BLaER1 treated with 17β-estradiol and CSF1 and Interleukin-3, amounts not matched to agents 10 nM and 100 nM (cell line): Measurements from ENCODE around the gene LYRM4.

Experiments used
- H3K27ac ChIP-seq, 11 experiments: shearing (Covaris generic); formaldehyde crosslinking; 2 replicates each; pipeline ENCODE4 v1.8.1; 2022
- H3K27me3 ChIP-seq, 11 experiments: shearing (Covaris generic); formaldehyde crosslinking; 2 replicates each; pipeline ENCODE4 v1.8.1; 2022
- H3K36me3 ChIP-seq, 11 experiments: shearing (Covaris generic); formaldehyde crosslinking; 2 replicates each; pipeline ENCODE4 v1.8.1; 2022
- H3K4me1 ChIP-seq, 10 experiments: shearing (Covaris generic); formaldehyde crosslinking; 2 replicates each; pipeline ENCODE4 v1.8.1; 2022
- H3K4me2 ChIP-seq, 11 experiments: shearing (Covaris generic); formaldehyde crosslinking; 2 replicates each; pipeline ENCODE4 v1.8.1; 2022
- H3K4me3 ChIP-seq, 10 experiments: shearing (Covaris generic); formaldehyde crosslinking; 2 replicates each; pipeline ENCODE4 v1.8.1; 2022
- H3K9ac ChIP-seq, 11 experiments: shearing (Covaris generic); formaldehyde crosslinking; 2 replicates each; pipeline ENCODE4 v1.8.1; 2022
- H3K9me3 ChIP-seq, 11 experiments: shearing (Covaris generic); formaldehyde crosslinking; replicated peaks in 1 of 11; 2 replicates each; pipeline ENCODE4 v1.8.1; 2022
- H4K20me1 ChIP-seq, 11 experiments: shearing (Covaris generic); formaldehyde crosslinking; 2 replicates each; pipeline ENCODE4 v1.8.1; 2022
- Cebpa-rat ChIP-seq, 11 experiments: shearing (Covaris generic); IDR thresholded peaks; 2 replicates each; pipeline ENCODE4 v1.8.1; 2022

The LYRM4 gene

GRCh38 chr6:5260661-5261544 lies at the start of gene LYRM4, which contains the start of gene FARS2:
LYRM4 (minus strand) TSS chr6:5260950; CDS start chr6:5260733, 217 bp downstream.
FARS2 (plus strand) TSS chr6:5261513.
- H3K27me3 ChIP-seq = no peaks in the 10 kb centered on the region
- TF ChIP-seq Cebpa-rat (IDR thresholded peaks at IDR 0.05) = no peak
- H3K9ac ChIP-seq = peak within 1 kb of the TSS; percentile 96 to 100 (median 99)
- H3K4me1 ChIP-seq = peaks cover 22 to 34% (median 29%) of the 10 kb centered on the region in 10 experiments
- H3K4me2 ChIP-seq = peak within 1 kb of the TSS; percentile 80 to 95 (median 88)
- peak within 1 kb of the TSS; percentile 95 to 100 (median 99) for H3K27ac ChIP-seq
- H3K36me3 ChIP-seq = peaks cover 0 to 34% (median 20%) of the 10 kb centered on the region in 11 experiments; a peak in 14 of 22 replicates
- no peaks in the 10 kb centered on the region for H3K9me3 ChIP-seq
- H4K20me1 ChIP-seq = peaks cover 0 to 24% (median 0%) of the 10 kb centered on the region in 11 experiments; a peak in 5 of 22 replicates
- H3K4me3 ChIP-seq = peak within 1 kb of the TSS; percentile 80 to 97 (median 88)

GRCh38 chr6:5308066-5308465 lies 47.3 kb upstream of the LYRM4 start:
- Histone ChIP-seq H3K9ac (no peak overlapping the region), H3K4me2 (no peak overlapping the region), H3K4me3 (no peak overlapping the region), H4K20me1 (peaks cover 0 to 27% (median 8%) of the 10 kb centered on the region in 11 experiments; a peak in 10 of 22 replicates), H3K27ac (no peak overlapping the region), H3K4me1 (peaks cover 0 to 9% (median 3%) of the 10 kb centered on the region in 10 experiments; a peak in 9 of 20 replicates), H3K27me3 (no peaks in the 10 kb centered on the region), H3K9me3 (no peaks in the 10 kb centered on the region), H3K36me3 (peaks cover 0 to 6% (median 0%) of the 10 kb centered on the region in 11 experiments; a peak in 2 of 22 replicates)
- no peak for TF ChIP-seq Cebpa-rat (IDR thresholded peaks at IDR 0.05)

GRCh38 chr6:5307058-5307457 lies 46.3 kb upstream of the LYRM4 start:
- H3K27ac ChIP-seq = no peak overlapping the region
- no peak overlapping the region for H3K9ac ChIP-seq
- H3K9me3 ChIP-seq = no peaks in the 10 kb centered on the region
- TF ChIP-seq Cebpa-rat (IDR thresholded peaks at IDR 0.05) = no peak
- peaks cover 0 to 37% (median 17%) of the 10 kb centered on the region in 11 experiments; a peak in 11 of 22 replicates for H4K20me1 ChIP-seq
- no peak overlapping the region for H3K4me2 ChIP-seq
- peaks cover 0 to 14% (median 4%) of the 10 kb centered on the region in 10 experiments; a peak in 9 of 20 replicates for H3K4me1 ChIP-seq
- H3K4me3 ChIP-seq = no peak overlapping the region
- H3K27me3 ChIP-seq = no peaks in the 10 kb centered on the region
- peaks cover 0 to 6% (median 0%) of the 10 kb centered on the region in 11 experiments; a peak in 2 of 22 replicates for H3K36me3 ChIP-seq

DNA sequence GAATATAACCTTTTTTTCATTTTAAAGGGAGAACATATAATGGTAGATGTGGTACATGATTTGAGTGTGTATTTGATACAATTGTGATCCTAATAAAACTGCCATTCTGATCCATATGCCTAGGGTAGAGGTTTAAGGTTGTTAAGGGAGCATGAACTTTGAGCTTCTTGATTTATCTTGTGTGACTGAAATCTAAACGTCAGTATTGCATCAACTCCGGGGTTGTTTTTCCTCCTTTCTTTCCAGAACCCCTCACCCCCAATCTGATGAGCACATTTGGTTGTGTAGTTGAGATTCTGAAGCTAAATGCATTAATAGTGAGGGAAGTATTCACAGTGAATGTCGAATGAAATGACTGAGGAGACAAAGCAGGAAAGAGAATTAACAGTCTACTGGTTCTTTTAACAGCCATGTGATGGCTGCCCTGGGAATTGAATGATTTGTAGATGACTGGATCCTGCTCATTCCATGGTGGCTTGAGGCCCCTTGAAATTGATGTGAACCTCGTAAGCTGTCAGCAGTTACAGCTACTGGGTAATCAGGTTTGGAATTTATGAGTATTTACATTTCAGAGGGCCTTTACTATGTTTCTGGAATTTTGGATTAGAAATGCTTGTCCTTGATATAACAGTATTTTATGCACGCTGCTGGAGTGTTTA lies 45.3 kb upstream of the LYRM4 start:
- peaks cover 0 to 46% (median 17%) of the 10 kb centered on the region in 11 experiments; a peak in 11 of 22 replicates for H4K20me1 ChIP-seq
- no peaks in the 10 kb centered on the region for H3K9me3 ChIP-seq
- H3K4me1 ChIP-seq = peaks cover 0 to 14% (median 4%) of the 10 kb centered on the region in 10 experiments; a peak in 9 of 20 replicates
- H3K9ac ChIP-seq = no peak overlapping the region
- TF ChIP-seq Cebpa-rat (IDR thresholded peaks at IDR 0.05) = no peak
- peak overlapping the region in 6 of 11 experiments; percentile 3 to 39 (median 16); a peak in 9 of 22 replicates for H3K4me2 ChIP-seq
- peaks cover 0 to 6% (median 0%) of the 10 kb centered on the region in 11 experiments; a peak in 2 of 22 replicates for H3K36me3 ChIP-seq
- H3K4me3 ChIP-seq = no peak overlapping the region
- no peak overlapping the region for H3K27ac ChIP-seq
- no peaks in the 10 kb centered on the region for H3K27me3 ChIP-seq

DNA sequence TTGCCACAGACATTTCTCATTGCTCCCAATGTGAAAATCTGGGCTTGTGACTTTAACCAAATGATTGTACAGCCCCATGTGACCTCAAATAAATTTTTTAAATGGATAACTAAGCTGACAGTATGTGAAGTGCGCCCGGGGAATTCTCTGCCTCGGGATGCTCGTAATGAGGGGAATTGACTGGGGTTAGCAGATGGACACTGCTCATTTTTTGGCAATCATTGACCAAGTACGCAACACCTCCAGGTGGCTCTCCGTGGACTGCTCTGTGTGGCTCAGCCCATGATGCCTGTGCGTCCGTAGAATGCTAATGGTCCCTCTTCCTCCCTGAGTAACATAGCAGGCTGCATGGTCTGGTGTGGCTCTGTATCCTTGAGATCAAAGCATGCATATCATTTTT lies 42.9 kb upstream of the LYRM4 start:
- Histone ChIP-seq H3K4me2 (no peak overlapping the region), H4K20me1 (peaks cover 0 to 47% (median 17%) of the 10 kb centered on the region in 11 experiments; a peak in 11 of 22 replicates), H3K9me3 (no peaks in the 10 kb centered on the region), H3K36me3 (peaks cover 0 to 6% (median 0%) of the 10 kb centered on the region in 11 experiments; a peak in 2 of 22 replicates), H3K27ac (no peak overlapping the region), H3K27me3 (no peaks in the 10 kb centered on the region), H3K4me3 (no peak overlapping the region), H3K9ac (no peak overlapping the region), H3K4me1 (peaks cover 0 to 20% (median 5%) of the 10 kb centered on the region in 10 experiments; a peak in 9 of 20 replicates)
- no peak for TF ChIP-seq Cebpa-rat (IDR thresholded peaks at IDR 0.05)

DNA sequence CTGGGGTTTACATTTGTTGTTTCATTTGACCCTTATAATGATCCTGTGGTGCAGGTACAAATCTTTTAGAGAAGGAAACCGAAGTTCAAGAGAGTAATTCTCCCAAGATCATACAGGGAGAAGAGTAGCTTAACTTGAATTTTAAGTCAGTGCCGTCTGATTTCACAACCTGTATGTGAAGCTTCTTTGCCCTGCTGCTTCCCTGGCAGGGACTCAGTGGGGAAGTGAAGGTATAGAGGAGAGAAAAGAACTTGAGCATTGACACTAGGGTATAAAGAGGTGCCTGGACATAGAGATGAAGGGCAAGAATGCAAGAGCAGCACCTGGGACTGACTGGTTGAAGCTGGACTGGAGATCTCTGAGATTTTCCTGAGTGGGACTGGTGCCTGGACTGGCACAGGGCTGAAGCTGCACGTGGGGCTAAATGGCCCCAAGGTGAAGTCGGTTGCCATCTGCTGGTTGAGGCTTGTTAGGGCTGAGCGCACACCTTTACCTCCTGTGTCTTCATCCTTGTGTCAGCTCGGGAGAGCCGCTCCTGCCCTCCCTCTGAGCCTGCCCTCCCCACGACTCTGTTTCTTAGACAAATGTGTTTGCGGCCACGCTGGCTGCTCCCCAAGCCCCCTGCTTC lies 42.4 kb upstream of the LYRM4 start:
- H4K20me1 ChIP-seq = peaks cover 0 to 50% (median 18%) of the 10 kb centered on the region in 11 experiments; a peak in 11 of 22 replicates
- H3K4me1 ChIP-seq = peaks cover 0 to 22% (median 5%) of the 10 kb centered on the region in 10 experiments; a peak in 9 of 20 replicates
- TF ChIP-seq Cebpa-rat (IDR thresholded peaks at IDR 0.05) = no peak
- no peaks in the 10 kb centered on the region for H3K27me3 ChIP-seq
- no peak overlapping the region for H3K27ac ChIP-seq
- no peaks in the 10 kb centered on the region for H3K9me3 ChIP-seq
- H3K9ac ChIP-seq = no peak overlapping the region
- no peak overlapping the region for H3K4me3 ChIP-seq
- peaks cover 0 to 1% (median 0%) of the 10 kb centered on the region in 11 experiments; a peak in 2 of 22 replicates for H3K36me3 ChIP-seq
- H3K4me2 ChIP-seq = no peak overlapping the region

DNA sequence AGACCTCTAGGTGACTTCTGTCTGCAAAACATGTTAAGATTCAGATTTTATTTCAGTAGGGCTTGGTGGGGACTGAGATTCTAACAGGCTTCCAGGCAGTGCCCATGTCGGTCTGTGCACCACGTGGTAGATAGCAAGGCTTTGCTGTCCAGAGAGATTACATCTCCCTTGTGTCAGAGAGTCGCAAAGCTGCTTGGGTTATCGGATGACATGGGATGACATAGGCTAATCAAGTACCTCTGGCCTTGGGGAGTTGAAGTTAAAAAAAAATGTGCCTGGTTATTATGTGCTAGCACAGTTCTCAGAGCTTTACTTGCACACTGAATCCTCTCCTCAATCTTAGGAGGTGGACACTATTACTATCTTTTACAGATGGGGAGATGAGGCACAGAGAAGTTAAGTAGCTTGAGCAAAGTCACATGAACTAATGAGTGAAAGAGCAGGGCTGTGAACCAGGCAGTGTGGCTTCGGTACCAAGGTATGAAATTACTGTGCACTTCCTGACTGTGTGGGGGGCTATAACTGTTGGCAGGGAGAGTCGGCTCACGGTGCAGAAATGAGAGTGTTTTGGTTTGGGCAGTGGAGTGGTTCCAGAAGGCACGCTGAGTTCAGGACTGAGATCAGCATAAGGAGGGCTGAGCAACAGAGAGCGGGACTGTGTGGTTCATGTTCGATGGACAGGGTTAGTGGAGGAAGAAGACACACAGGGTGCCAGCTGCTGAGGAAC lies 41.6 kb upstream of the LYRM4 start:
- TF ChIP-seq Cebpa-rat (IDR thresholded peaks at IDR 0.05) = no peak
- H3K27me3 ChIP-seq = no peaks in the 10 kb centered on the region

More for the DNA sequence above, 41.6 kb upstream of the LYRM4 start:
- no peak overlapping the region for H3K27ac ChIP-seq
- peaks cover 0 to 22% (median 5%) of the 10 kb centered on the region in 10 experiments; a peak in 9 of 20 replicates for H3K4me1 ChIP-seq
- peaks cover 0 to 54% (median 18%) of the 10 kb centered on the region in 11 experiments; a peak in 11 of 22 replicates for H4K20me1 ChIP-seq
- H3K9ac ChIP-seq = no peak overlapping the region
- H3K36me3 ChIP-seq = 0 out of 22 replicates have a peak, but pooled peaks cover 0 to 1% (median 0%) of the 10 kb centered on the region in 11 experiments
- H3K4me2 ChIP-seq = 0 out of 22 replicates have a peak overlapping the region, but pooled peaks of 1 of the 11 experiments have one; percentile 9
- no peak overlapping the region for H3K4me3 ChIP-seq
- H3K9me3 ChIP-seq = no peaks in the 10 kb centered on the region
